Loucy (cell line): ENCODE data around the gene BBIP1.

ENCODE experiments used
- H2AFZ ChIP-seq: fragments of 200-600 bp; sonication (generic); 2 replicates; pipeline ENCODE4 v1.6.0; 2016; ENCODE audit warnings: antibody characterized with exemption, mild to moderate bottlenecking, low read length, moderate library complexity
- H3F3A ChIP-seq: fragments of 200-600 bp; 2 replicates; pipeline ENCODE4 v1.6.0; 2016; ENCODE audit warnings: antibody characterized with exemption, low read depth, mild to moderate bottlenecking
- H3K27me3 ChIP-seq: fragments of 200-600 bp; sonication (generic); 2 replicates; pipeline ENCODE4 v1.6.1; 2014; ENCODE audit warnings: low read length, mild to moderate bottlenecking; ENCODE audit not compliant: insufficient read depth, poor library complexity, severe bottlenecking
- H3K36me3 ChIP-seq: fragments of 200-600 bp; sonication (generic); 2 replicates; pipeline ENCODE4 v1.6.1; 2016; ENCODE audit warnings: low read length; ENCODE audit not compliant: insufficient read depth
- H3K4me1 ChIP-seq: fragments of 200-600 bp; sonication (generic); 2 replicates; pipeline ENCODE4 v1.5.1; 2014; ENCODE audit warnings: low read length, mild to moderate bottlenecking; ENCODE audit not compliant: insufficient read depth, poor library complexity, severe bottlenecking
- H3K4me2 ChIP-seq: fragments of 200-600 bp; sonication (generic); 2 replicates; pipeline ENCODE4 v1.6.0; 2014; ENCODE audit warnings: antibody characterized with exemption, low read length, low read depth, mild to moderate bottlenecking; ENCODE audit not compliant: poor library complexity, severe bottlenecking
- H3K4me3 ChIP-seq: fragments of 200-600 bp; sonication (generic); 2 replicates; pipeline ENCODE4 v1.5.1; 2014; ENCODE audit warnings: low read length, mild to moderate bottlenecking, mixed read lengths; ENCODE audit not compliant: poor library complexity, severe bottlenecking
- H3K79me2 ChIP-seq: fragments of 200-600 bp; sonication (generic); 2 replicates; pipeline ENCODE4 v1.6.1; 2014; ENCODE audit warnings: low read length; ENCODE audit not compliant: insufficient read depth
- H3K9ac ChIP-seq: fragments of 200-600 bp; sonication (generic); 2 replicates; pipeline ENCODE4 v1.6.0; 2014; ENCODE audit warnings: mild to moderate bottlenecking, low read depth, low read length, moderate library complexity; ENCODE audit not compliant: poor library complexity, severe bottlenecking
- H3K9me2 ChIP-seq: fragments of 200-600 bp; sonication (generic); replicated peaks from 2 replicates; pipeline ENCODE4 v1.6.1; 2016; ENCODE audit warnings: low read depth, low read length, mixed read lengths
- H3K9me3 ChIP-seq: fragments of 200-600 bp; sonication (generic); 2 replicates; pipeline ENCODE4 v1.6.1; 2014; ENCODE audit warnings: mild to moderate bottlenecking, antibody characterized with exemption, low read length, low read depth; ENCODE audit not compliant: insufficient read depth
- H4K20me1 ChIP-seq: fragments of 200-600 bp; sonication (generic); 2 replicates; pipeline ENCODE4 v1.6.0; 2014; ENCODE audit warnings: antibody characterized with exemption, low read length, mild to moderate bottlenecking; ENCODE audit not compliant: insufficient read depth, poor library complexity, severe bottlenecking
- EZH2phosphoT487 ChIP-seq: fragments of 200-600 bp; IDR thresholded peaks from 2 replicates; pipeline ENCODE4 v1.6.1; 2018; ENCODE audit warnings: antibody characterized with exemption, mild to moderate bottlenecking, moderate library complexity, borderline replicate concordance
- TF ChIP-seq, protein P1 (sequence below): fragments of 200-600 bp; sonication (generic); conservative IDR thresholded peaks from 2 replicates; pipeline ENCODE4 v1.5.1; 2014; ENCODE audit warnings: mild to moderate bottlenecking, antibody characterized with exemption, low read length

BBIP1 gene

DNA sequence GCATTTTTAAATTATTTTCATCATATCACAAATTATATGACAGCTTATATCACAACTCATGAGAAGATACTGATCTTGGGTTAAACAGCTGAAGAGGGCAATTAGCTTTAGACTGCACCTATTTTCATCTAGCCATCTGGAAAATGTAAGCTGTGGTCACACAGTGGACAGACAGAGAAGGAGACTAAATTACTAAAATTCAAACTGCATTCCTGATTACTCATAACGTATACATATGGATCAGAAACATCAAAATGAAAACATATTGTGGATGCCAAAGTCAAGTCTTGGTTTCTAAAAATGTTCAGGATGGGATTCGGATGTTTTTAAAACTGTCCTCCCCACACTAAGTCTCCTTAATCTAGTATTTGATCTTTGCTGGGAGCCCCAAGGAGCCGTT is 6.6 kb downstream of the BBIP1 start:
- H3K9ac ChIP-seq, result no peak overlapping the region
- no peaks in the 10 kb centered on the region for H3F3A ChIP-seq
- H3K9me3 ChIP-seq, result no peaks in the 10 kb centered on the region
- H3K4me2 ChIP-seq, result no peak overlapping the region
- H3K27me3 ChIP-seq, result no peaks in the 10 kb centered on the region
- no peaks in the 10 kb centered on the region for H3K9me2 ChIP-seq
- H2AFZ ChIP-seq, result no peak overlapping the region
- peaks cover 5% of the 10 kb centered on the region for H3K4me1 ChIP-seq
- TF ChIP-seq, protein P1, sequence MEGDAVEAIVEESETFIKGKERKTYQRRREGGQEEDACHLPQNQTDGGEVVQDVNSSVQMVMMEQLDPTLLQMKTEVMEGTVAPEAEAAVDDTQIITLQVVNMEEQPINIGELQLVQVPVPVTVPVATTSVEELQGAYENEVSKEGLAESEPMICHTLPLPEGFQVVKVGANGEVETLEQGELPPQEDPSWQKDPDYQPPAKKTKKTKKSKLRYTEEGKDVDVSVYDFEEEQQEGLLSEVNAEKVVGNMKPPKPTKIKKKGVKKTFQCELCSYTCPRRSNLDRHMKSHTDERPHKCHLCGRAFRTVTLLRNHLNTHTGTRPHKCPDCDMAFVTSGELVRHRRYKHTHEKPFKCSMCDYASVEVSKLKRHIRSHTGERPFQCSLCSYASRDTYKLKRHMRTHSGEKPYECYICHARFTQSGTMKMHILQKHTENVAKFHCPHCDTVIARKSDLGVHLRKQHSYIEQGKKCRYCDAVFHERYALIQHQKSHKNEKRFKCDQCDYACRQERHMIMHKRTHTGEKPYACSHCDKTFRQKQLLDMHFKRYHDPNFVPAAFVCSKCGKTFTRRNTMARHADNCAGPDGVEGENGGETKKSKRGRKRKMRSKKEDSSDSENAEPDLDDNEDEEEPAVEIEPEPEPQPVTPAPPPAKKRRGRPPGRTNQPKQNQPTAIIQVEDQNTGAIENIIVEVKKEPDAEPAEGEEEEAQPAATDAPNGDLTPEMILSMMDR, result no peak
- no peak for TF ChIP-seq EZH2phosphoT487
- H3K79me2 ChIP-seq, result peaks cover 5% of the 10 kb centered on the region
- no peaks in the 10 kb centered on the region for H4K20me1 ChIP-seq
- no peaks in the 10 kb centered on the region for H3K36me3 ChIP-seq
- no peak overlapping the region for H3K4me3 ChIP-seq

DNA sequence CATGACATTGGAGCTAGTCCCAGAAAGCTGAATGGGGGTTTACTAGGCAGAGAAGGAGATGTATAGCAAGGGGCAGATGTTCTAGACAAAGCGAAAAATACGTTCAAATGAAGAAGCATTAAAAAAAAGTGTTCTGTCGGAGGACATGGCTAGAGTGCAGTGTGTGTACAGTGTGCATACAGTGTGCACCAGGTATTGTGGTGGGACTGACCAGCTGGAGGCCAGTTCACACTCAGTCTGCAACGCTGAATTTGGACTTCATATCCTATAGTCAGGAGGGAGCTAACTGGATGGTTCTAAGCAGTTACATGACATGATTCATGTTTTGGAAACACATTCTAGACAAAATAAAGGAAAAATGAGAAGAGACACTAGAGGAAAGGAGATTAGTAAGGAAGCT is 8.8 kb downstream of the BBIP1 start:
- Histone ChIP-seq H3K4me3 (no peak overlapping the region), H3K9me2 (no peaks in the 10 kb centered on the region), H3K79me2 (no peaks in the 10 kb centered on the region), H2AFZ (no peak overlapping the region), H4K20me1 (no peaks in the 10 kb centered on the region), H3F3A (no peaks in the 10 kb centered on the region), H3K4me1 (no peaks in the 10 kb centered on the region), H3K27me3 (no peaks in the 10 kb centered on the region), H3K9ac (no peak overlapping the region), H3K36me3 (no peaks in the 10 kb centered on the region), H3K9me3 (no peaks in the 10 kb centered on the region), H3K4me2 (no peak overlapping the region)
- TF ChIP-seq, protein P1, result no peak
- TF ChIP-seq EZH2phosphoT487, result no peak

DNA sequence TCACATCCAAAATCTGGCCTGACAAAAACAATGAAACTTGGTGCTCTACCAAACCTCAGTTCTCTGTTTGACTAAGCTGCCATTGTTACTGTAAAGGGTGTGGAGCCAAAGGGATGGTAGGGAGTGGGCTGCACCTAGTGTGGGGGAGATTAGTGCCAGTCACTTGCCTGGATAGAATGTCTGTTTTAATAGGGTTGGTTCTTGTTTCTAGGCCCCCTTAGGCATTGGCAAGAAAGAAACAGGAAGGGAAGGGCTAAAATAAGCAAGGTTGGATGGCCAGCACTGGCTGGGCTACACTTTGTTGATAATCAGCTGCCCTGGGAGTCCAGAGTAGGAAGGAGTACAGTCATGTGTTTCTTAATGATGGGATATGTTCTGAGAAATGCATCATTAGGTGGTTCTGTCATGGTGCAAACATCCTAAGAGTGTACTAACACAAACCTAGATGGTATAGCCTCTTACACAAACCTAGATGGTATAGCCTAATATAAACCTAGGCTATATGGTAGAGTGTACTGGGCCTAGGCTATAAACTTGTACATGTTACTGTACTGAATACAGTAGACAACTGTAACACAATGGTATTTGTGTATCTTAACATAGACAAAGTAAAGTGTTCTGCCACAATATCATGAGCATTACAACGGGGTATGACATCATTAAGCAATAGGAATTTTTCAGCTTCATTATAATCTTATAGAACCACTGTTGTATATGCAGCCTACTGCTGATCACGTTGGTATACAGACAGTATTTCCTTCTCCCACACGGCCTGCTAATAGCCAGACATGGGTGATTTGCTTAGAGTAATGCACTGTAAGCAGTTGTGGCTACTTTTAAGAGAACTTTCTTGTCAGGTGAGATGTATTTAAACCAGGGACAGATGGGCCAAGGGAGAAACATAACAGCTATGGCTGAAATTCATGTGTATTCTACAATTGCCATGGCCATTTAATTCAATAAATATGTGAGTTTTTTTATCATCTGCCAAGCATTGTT is 15.4 kb downstream of the BBIP1 start:
- H3K4me1 ChIP-seq, result no peaks in the 10 kb centered on the region
- H3F3A ChIP-seq, result no peaks in the 10 kb centered on the region
- H3K4me2 ChIP-seq, result no peak overlapping the region
- H3K27me3 ChIP-seq, result no peaks in the 10 kb centered on the region
- H3K9ac ChIP-seq, result no peak overlapping the region
- no peaks in the 10 kb centered on the region for H3K79me2 ChIP-seq
- H3K36me3 ChIP-seq, result peaks cover 34% of the 10 kb centered on the region
- TF ChIP-seq EZH2phosphoT487, result no peak
- TF ChIP-seq, protein P1, result no peak
- no peaks in the 10 kb centered on the region for H3K9me2 ChIP-seq
- H2AFZ ChIP-seq, result no peak overlapping the region
- no peaks in the 10 kb centered on the region for H3K9me3 ChIP-seq
- H4K20me1 ChIP-seq, result no peaks in the 10 kb centered on the region
- no peak overlapping the region for H3K4me3 ChIP-seq
